GM19035 (cell line): ENCODE measurements around the gene ACSS1.
A peak's percentile ranks its signal among the peaks of the same experiment; 100 is the strongest.

Experiments
- ATAC-seq: cut with Tn5 transposase; IDR thresholded peaks from one replicate; pipeline ENCODE4 v1.9.1; 2021; ENCODE audit not compliant: unreplicated experiment

The ACSS1 gene

GRCh38 chr20:25048519-25048952 lies 9.4 kb downstream of the ACSS1 start:
- no peak for ATAC-seq

GRCh38 chr20:25047766-25048165 lies 10.2 kb downstream of the ACSS1 start:
- ATAC-seq = no peak

GRCh38 chr20:25046736-25047666 lies 10.9 kb downstream of the ACSS1 start:
- no peak for ATAC-seq

- no peak for ATAC-seq
Measured at GRCh38 chr20:25046181-25046641, 11.7 kb downstream of the ACSS1 start.

- ATAC-seq = no peak
Measured at GRCh38 chr20:25045343-25045712, 12.6 kb downstream of the ACSS1 start.

DNA sequence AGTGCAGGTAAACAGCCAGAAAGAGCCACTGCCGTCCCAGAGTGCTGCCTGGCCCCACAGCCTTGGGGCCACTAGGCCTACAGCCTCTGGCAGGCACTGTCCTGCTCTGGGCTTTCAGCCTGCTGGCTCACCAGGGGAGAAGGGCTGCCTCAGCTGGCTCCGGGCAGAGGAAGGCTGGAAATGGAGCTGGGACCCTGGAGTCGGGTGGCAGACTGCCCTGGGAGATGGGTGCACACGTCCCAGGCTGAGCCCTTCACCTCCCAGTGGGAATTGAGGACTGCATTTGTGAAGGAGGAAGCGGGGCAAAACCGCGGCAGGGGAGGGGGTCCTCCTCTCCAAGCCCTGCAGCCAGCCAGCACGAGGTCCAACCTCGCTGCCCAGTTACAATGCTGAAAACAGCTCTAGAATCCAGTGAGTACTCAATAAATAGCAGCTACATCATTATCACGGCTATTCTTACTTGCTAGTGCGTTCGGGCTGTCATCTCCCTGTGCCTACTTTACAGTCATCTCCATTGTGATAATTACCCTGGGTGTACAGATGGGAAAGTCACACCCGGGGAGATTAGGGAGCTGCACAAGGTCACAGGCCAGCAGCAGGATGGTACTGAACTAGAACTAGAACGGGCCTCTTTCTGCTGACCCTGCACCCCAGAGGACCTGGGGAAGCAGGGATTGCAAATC lies 13.1 kb downstream of the ACSS1 start:
- no peak for ATAC-seq

GRCh38 chr20:25044261-25044560 lies 13.7 kb downstream of the ACSS1 start:
- no peak for ATAC-seq

DNA sequence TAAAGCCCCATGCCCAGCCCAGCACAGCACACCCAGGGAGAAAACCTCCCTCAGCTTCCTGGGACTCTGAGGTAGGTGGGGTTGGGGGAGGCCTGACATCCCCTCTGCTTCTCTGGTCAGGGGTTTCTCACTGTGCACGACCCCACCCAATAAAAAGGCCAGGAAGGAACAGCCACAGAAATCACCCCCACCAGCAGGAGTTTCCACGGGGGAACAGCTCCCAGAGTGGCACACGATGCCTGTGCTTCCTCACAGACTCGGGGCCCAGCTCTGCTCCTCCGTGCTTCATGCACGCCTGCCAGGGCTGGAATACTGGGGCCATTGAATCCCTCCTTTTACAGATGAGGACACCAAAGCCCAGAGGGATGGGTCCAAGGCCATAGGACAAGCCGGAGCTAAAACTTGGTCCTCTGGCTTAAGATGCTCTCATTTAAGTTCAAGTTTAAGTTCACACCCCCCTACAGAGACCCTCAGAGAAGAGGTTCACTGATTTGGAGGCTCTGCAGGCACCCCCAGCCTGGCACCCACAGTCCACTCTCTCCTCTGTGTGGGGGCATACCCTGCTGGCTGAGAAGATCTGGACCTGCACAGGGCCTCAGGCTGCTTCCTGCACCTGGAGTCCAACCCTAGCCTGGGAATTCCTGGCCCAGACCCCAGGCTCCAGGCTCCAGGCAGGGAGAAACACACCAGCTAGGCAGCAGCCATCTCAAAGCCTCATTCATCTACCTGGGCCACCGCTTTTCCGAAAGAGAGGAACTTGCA lies 14.3 kb downstream of the ACSS1 start:
- ATAC-seq = no peak

DNA sequence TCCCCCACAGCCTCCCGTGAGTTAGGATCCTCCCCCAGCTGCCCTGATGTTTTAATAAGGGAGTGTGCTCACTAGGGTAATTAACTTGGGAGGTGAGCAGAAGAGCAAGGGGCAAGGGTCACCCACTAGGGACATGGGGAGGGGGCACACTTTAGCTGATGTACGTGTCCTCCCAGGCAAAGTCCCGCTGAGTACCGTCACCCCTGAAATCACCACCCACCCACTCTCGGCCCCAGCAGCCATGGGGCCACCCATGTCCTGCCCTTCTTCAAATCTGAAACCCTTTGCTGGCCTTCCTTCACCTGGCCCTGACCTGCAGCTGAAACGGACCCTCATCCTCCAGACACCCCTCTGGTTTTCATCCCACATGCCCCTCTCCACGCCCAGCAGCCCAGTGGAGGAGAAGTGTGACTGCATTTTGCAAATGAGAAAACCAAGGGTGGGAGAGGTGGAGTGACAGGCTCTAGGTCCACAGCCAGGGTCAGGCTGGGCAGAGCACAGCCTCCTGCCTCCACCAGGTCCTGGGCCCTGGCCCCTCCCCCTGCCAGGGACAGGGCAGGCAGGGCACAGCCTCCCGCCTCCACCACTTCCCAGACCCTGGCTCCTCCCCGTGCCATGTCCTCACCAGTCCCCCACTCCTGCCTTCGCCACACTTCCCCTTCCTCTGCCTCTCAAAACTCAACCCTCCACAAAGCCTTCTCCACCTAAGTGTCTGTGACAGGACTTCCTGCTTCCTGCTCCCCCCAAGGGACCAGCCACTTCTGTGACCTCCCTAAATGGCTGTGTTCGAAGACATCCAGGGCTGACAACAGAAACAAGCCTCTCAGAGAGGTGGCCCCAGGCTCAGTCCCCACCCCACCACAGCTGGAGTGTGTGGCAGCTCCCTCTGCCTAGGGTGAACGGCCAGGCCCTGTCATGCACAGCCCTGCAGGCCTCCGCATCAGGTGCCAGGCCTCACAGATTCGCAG lies 15.1 kb downstream of the ACSS1 start:
- peak; percentile 94 for ATAC-seq

DNA sequence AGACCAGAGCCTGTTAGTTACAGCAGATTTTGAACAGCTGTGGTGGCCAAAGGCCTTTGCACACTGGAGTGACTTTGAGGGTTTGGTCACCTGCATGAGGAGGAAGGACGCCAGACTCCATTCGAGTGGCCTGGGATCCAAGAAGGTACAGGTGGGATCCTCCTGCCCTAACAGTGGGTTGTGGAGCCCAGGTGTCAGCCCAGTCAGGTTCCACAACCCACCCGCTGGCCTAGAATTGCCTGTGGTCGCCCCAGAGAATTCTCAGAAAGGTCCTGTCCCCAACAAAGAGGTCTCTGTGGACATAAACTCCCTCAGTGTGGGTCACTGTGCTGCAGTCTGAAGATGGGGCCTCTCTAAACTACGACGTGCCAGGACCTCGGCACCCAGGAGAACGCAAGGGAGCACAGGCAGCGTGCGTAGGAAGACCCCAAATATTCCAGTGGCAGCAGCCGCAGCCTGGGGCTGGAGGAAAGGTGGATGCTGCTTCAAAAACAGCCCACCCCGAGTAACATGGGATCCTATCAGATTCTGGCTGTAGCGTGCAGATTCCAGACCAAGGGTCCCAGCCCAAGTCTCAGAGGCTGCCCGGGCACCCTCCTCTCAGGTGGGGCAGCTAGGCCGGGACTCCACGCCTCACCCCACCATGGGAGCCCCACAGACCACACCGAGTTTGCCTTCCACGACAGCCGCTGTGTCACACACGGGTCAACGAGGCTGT lies 16.0 kb downstream of the ACSS1 start:
- ATAC-seq = no peak

DNA sequence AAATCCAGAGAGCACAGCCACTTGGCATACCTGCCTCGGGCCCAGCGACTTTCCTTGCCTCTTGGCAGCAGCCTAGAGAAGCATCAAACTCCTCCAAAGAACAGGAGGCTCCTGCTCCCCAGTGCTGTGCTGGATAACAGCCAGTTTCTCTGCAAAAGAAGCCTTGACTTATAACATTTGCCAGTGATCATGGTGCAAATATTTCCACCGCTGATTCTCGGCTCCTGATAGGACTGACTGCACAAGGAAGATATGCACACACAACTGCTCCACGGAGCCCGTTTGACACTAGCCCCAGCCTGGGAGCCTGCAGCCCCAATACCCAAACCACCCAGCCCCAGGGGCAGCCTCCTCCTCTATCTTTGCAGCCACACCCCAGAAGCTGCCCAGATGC lies 17.5 kb downstream of the ACSS1 start:
- ATAC-seq = no peak

GRCh38 chr20:25039697-25040437 lies 18.1 kb downstream of the ACSS1 start:
- ATAC-seq = no peak

- ATAC-seq = no peak
Measured at GRCh38 chr20:25038591-25039015, 19.3 kb downstream of the ACSS1 start.

DNA sequence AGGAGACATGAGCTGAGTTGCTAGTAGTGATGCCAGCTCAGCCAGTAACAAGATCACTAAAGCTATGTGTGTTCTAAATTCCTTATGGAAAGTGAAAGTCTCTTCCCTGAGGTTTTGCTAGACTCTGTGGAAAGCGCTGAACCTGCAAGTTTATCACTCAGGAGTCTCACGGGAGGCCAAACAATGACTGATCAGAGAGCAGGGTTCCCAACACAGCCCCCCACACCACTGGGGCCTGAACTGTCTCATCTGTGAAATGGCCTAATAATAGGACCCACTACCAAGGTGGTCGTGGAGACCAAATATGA lies 19.9 kb downstream of the ACSS1 start:
- ATAC-seq = no peak

DNA sequence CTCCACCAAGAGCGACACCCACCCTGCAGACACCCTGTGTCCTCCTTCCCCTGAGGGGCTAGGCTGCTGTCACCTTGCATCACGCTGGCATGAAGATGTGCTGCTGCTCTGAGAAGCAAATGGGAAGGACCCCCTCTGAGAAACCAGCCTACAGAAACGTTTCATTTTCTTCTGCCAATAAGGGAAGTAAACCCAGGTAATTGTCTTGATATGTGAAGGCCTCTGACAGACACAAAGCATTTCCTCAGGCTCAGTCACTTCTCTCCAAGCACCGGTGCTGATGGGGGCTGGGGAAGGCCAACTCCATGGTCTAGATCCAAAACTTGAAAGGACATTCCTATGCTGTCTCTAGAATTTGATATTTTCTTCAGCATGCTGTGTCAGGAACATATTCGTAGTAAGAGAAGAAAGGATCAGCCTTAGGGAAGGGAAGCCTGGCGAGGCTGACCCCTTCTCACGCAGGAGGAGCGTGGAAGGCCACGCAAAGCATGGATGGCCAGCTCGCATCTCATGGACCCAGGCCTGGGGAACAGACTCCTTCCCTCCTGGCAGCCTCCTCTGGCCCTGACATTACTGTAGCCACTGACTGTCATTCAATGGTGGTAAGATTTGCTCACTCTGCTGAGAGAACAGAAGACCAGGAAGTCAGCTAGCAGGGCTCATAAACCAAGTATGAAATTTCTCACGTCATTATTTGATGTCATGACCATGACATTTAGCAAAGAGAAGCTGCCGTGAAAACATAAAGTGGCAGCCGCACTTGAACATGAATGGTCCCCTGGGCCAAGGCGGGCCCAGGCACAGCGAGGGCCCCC lies 20.4 kb downstream of the ACSS1 start:
- ATAC-seq = no peak

DNA sequence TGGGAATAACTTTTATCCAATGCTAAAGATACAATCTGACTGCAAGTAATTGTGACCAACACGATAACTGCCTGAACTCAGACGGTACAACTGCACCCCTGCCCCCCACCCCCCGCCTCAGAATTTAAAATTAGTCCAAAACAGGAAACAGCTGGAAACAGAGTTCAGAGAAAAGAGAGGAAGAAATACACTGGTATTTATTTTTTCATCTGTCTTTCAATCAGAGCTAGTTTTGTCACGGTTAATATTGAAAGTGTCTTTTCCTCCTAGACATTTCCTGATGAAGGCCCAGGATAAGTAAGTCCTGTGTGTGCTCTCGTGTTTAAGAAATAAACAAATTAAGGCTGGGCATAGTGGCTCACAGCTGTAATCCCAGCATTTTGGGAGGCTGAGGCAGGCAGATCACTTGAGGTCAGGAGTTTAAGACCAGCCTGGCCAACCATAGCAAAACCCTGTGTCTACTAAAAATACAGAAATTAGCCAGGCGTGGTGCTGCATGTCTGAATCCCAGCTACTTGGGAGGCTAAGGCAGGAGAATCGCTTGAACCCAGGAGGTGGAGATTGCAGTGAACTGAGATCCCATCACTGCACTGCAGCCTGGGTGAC lies 21.5 kb downstream of the ACSS1 start:
- ATAC-seq = no peak

DNA sequence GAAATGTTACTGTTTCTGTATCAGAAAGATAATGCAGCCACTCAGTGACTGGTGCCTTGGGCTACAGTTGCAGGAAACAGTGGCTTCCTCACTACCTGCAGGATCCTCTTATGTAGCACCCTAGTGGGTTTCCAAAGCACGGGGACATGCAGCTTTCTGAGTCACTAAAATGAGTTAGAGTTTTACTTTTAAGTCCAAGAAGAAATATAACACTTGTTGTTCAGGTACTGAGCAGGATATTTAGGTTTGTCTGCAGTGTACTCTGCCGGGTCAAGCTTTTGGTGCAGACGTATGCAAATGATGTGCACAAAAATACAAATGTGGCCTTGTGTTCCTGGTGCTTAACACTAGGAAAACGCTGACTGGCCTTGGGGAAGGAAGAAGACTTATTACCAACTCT lies 22.0 kb downstream of the ACSS1 start:
- ATAC-seq = no peak

DNA sequence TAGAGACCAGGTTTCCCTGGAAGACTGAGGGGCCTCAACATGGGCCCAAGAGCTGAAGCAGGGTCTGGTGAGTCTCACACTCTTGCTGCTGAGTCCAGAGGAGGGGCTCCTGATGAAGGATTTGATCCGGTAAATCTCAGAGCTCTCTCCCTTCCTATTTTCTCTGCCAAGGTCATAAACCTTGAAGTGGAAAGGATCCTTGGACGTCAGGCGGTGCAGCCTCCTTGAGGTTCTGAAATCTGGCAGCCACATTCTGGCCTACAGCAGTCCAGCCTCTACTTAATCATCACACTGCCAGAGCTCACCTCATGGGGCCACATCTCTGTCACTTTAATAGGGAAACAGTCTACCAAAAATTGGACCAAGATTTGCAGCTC lies 24.0 kb downstream of the ACSS1 start:
- no peak for ATAC-seq
